Activated CD4-positive, alpha-beta T cell treated with anti-CD3 and anti-CD28 coated beads, Interleukin-2, amount 10 ng/mL, durations not matched to agents 7 days and 5 days (primary cell): Measurements from ENCODE around the gene BCKDK. TPM values are rescaled to one million over a fixed set of nuclear protein-coding genes. Genes with fewer than 3 reads are reported as not detected.
A peak's percentile ranks its signal among the peaks of the same experiment; 100 is the strongest.

ENCODE experiments used
- CTCF ChIA-PET: fragments of 350-600 bp; sonication (Branson Sonifier 250); formaldehyde crosslinking; loops from one replicate; lab custom pipeline; 2021; ENCODE audit warnings: antibody characterized with exemption; lab: Charles Lee
- POLR2A ChIA-PET: fragments of 350-600 bp; sonication (Branson Sonifier 250); formaldehyde crosslinking; loops from one replicate; lab custom pipeline; 2021; ENCODE audit warnings: antibody characterized with exemption; lab: Charles Lee
- DNase-seq: peaks from one replicate; pipeline ENCODE4 v3.0.0-alpha.2; 2020
- H3K27ac Mint-ChIP-seq: one replicate; pipeline ENCODE4 v1.8.0; 2021; ENCODE audit warnings: mild to moderate bottlenecking, moderate library complexity, mixed read lengths
- H3K27me3 Mint-ChIP-seq: one replicate; pipeline ENCODE4 v1.8.0; 2021; ENCODE audit warnings: mixed read lengths
- H3K36me3 Mint-ChIP-seq: one replicate; pipeline ENCODE4 v1.8.0; 2021; ENCODE audit warnings: low read depth, mixed read lengths
- H3K4me1 Mint-ChIP-seq: one replicate; pipeline ENCODE4 v1.8.0; 2021; ENCODE audit warnings: mixed read lengths
- H3K4me3 Mint-ChIP-seq: one replicate; pipeline ENCODE4 v1.8.0; 2021; ENCODE audit warnings: mild to moderate bottlenecking, moderate library complexity, mixed read lengths
- H3K9me3 Mint-ChIP-seq: one replicate; pipeline ENCODE4 v1.8.0; 2021; ENCODE audit warnings: mixed read lengths
- total RNA-seq, 2 experiments: library from RNA; stranded (reverse); gene quantifications; one replicate each; pipeline ENCODE4 v1.2.3, GENCODE V29; 2021

BCKDK gene
- total RNA-seq, 2 experiments from 2014 or later = 23.0 to 23.5 TPM

DNA sequence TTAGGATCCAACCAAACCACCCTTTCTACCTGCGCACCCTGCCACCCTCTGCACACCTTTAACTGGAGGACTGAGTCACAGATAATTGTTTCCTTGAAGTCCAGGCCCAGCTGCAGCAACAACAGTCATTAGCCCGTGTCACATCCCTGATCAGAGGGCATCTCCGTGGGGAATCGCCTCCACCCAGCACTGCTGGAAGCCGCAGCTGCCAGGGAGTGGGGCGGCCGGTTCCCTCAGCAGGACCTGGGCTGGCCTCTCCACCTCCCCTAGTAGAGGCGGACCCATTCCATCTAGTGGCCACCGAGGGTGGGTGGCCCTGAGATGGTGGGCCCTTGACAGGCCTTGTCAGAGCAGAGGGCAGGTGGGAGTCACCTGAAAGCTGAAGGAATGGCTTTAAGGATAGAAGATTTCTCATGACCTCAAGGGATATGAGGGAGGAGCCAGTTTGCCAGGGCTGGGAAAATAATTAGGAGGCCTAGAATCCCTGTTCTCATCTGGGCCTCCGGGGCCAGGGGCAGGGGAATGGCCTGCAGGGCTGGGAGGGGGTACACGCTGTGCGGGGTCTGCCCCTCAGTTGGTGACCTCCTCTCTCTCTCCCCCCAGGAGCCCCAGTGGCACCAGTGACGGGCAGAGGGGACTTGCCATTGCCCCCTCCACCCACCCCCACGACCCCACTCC is 25.7 kb upstream of the BCKDK start:
- Mint-ChIP-seq H3K36me3 (peaks cover 29% of the 10 kb centered on the region), H3K4me3 (no peak overlapping the region), H3K4me1 (peaks cover 9% of the 10 kb centered on the region), H3K27ac (peak overlapping the region; percentile 47), H3K9me3 (no peaks in the 10 kb centered on the region), H3K27me3 (no peaks in the 10 kb centered on the region)
- POLR2A ChIA-PET = no interaction called here
- CTCF ChIA-PET = no interaction called here
- no peak for DNase-seq

DNA sequence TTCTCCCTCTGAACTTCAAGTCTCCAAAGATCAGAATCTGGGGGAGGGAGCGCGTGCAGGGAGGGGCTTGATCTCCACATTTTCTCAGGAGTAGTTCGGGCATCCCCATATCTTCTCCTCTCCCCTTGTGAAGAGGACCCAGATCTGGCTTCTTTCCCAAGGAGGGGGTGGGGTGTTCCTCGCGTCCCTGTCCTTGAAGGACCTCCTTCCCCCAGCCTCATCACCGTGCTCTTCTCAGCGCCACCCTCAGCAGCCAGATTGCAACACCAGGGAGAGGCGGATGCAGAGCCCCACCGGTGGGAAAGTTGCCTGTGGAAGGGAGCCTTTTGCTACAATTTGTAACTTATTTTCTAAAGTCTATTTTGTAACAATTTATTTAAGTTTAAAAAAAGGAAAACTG is 25.1 kb upstream of the BCKDK start:
- Mint-ChIP-seq H3K27ac (peak overlapping the region; percentile 54), H3K27me3 (no peaks in the 10 kb centered on the region), H3K36me3 (peaks cover 23% of the 10 kb centered on the region), H3K4me1 (peaks cover 9% of the 10 kb centered on the region), H3K4me3 (no peak overlapping the region), H3K9me3 (no peaks in the 10 kb centered on the region)
- POLR2A ChIA-PET = no interaction called here
- CTCF ChIA-PET = interaction anchor here (2.0 kb wide), 1 partner anchor 18 kb away, joined by 6 read pairs; no protein-coding TSS in a partner anchor
- no peak for DNase-seq

DNA sequence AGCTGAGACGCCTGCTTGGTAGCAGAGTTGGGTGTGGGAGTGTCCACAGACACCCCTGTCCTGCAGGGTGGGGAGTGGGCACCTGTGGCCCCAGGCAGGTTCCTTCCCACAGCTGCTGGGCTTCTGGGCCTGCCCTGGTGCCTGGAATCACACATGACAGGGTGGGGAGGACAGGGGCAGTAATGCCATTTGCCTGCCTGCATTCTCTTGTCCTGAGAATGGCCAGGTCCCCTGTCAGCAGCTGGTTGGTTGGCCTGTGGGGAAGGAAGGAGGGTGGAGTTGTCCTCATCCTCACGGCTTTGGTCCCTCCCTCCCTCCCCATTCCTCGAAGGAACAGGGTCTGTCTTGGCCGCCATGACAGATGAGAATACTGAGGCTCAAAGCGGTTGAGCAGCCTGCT is 24.6 kb upstream of the BCKDK start:
- ChIA-PET POLR2A (interaction anchor here (0.6 kb wide), 1 partner anchor 53 kb away, joined by 3 read pairs; no protein-coding TSS in a partner anchor), CTCF (interaction anchor here (0.6 to 2.0 kb wide), 3 partner anchors 17 to 37 kb away, joined by 4 to 6 read pairs (median 4); partner anchors contain the start of gene KAT8)

DNA sequence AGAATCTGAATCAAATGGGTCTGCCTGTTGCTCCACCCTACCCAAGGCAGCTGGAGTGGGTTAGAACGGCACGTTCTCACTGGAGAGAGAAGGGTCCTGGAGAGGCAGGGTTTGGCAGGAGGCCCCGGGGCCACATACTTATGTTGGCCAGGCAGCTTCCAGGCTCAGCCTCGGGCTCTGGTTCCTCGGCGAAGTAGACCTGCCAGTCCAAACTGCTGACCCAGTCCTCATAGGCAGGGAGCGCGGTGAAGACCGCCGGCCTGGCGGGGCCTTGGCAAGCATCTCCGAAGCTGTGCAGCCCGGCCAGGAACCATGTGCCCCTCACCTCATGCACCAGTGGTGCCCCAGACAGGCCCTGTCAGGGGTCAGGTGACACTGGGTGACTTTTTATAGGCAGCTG is 24.2 kb upstream of the BCKDK start:
- ChIA-PET POLR2A (interaction anchor here (0.6 kb wide), 1 partner anchor 53 kb away, joined by 3 read pairs; no protein-coding TSS in a partner anchor), CTCF (interaction anchor here (0.5 to 2.0 kb wide), 6 partner anchors 10 to 83 kb away, joined by 3 to 6 read pairs (median 4); partner anchors contain the start of genes KAT8 and VKORC1)
- H3K27me3 Mint-ChIP-seq = no peaks in the 10 kb centered on the region
- H3K36me3 Mint-ChIP-seq = peaks cover 17% of the 10 kb centered on the region
- no peak overlapping the region for H3K4me3 Mint-ChIP-seq
- DNase-seq = no peak
- H3K4me1 Mint-ChIP-seq = peaks cover 9% of the 10 kb centered on the region
- H3K9me3 Mint-ChIP-seq = no peaks in the 10 kb centered on the region
- H3K27ac Mint-ChIP-seq = no peak overlapping the region

More for the DNA sequence above, 24.6 kb upstream of the BCKDK start:
- H3K27me3 Mint-ChIP-seq = no peaks in the 10 kb centered on the region
- no peaks in the 10 kb centered on the region for H3K9me3 Mint-ChIP-seq
- H3K4me3 Mint-ChIP-seq = no peak overlapping the region
- no peak for DNase-seq
- H3K36me3 Mint-ChIP-seq = peaks cover 21% of the 10 kb centered on the region
- H3K4me1 Mint-ChIP-seq = peaks cover 9% of the 10 kb centered on the region
- peak overlapping the region; percentile 54 for H3K27ac Mint-ChIP-seq

DNA sequence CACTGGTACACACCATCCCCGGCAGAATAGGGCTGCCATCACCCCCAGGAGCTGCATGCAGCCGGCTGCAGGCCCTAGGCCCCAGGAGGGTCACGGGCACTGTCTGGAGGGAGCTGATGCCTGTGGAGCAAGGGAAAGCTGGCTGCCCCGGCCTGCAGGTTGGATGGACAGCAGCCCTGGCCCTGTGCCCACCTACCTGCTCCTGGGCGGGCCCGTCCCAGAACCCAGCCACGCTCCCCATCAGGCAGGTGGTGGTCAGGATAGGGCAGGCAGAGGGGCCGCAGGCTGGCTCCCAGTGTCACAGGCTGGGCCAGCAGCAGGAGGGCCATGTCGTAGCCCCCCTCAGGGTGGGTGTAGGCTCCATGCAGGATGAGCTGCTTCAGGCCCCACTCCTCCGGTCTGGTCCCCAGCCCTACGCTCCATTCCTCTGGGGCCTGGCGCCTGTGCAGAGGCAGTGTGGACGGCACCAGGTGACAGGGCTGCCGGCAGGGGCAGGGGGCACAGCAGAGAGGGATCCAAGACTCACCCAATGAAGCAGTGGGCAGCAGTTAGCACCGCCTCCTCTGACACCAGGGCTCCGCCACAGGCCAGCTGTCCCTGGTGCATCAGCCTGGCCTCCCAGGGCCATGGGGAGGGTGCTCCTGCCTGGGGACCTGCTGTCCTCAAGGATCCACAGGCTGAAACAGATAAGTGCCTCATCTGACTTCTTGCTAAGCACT is 23.4 kb upstream of the BCKDK start:
- H3K9me3 Mint-ChIP-seq = no peaks in the 10 kb centered on the region
- no peak overlapping the region for H3K4me3 Mint-ChIP-seq
- no peak overlapping the region for H3K27ac Mint-ChIP-seq
- H3K36me3 Mint-ChIP-seq = peaks cover 17% of the 10 kb centered on the region
- peaks cover 7% of the 10 kb centered on the region for H3K4me1 Mint-ChIP-seq
- POLR2A ChIA-PET = interaction anchor here (1.0 kb wide), 1 partner anchor 358 kb away, joined by 6 read pairs; the partner anchor contains the start of gene ZNF843
- DNase-seq = no peak
- H3K27me3 Mint-ChIP-seq = no peaks in the 10 kb centered on the region
- CTCF ChIA-PET = interaction anchor here (0.5 to 2.0 kb wide), 5 partner anchors 9 to 82 kb away, joined by 3 to 6 read pairs (median 4); partner anchors contain the start of genes KAT8 and VKORC1

DNA sequence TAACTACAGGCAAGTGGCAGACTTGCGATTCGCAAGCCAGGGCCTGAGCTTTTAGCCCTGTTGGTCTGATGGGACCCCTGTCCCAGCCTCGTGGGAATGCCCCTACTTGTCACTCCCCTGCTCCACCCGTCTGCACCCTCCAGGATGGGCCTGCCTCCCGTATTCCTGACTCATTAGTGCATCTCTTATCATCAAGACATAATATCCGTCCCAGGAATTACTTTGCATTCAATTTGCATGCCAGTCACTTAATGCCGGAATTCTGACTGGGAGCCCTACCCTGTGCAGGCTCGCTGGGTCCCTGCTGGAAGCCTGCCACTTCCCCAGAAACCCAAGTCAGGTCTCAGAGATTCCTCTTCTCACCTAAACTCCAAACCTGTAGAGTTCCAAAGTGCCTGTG is 22.8 kb upstream of the BCKDK start:
- ChIA-PET POLR2A (no interaction called here), CTCF (interaction anchor here (1.9 kb wide), 1 partner anchor 57 kb away, joined by 6 read pairs; no protein-coding TSS in a partner anchor)
- no peaks in the 10 kb centered on the region for H3K27me3 Mint-ChIP-seq
- no peak overlapping the region for H3K27ac Mint-ChIP-seq
- peaks cover 18% of the 10 kb centered on the region for H3K36me3 Mint-ChIP-seq
- DNase-seq = no peak
- H3K4me3 Mint-ChIP-seq = no peak overlapping the region
- H3K4me1 Mint-ChIP-seq = peaks cover 7% of the 10 kb centered on the region
- no peaks in the 10 kb centered on the region for H3K9me3 Mint-ChIP-seq

DNA sequence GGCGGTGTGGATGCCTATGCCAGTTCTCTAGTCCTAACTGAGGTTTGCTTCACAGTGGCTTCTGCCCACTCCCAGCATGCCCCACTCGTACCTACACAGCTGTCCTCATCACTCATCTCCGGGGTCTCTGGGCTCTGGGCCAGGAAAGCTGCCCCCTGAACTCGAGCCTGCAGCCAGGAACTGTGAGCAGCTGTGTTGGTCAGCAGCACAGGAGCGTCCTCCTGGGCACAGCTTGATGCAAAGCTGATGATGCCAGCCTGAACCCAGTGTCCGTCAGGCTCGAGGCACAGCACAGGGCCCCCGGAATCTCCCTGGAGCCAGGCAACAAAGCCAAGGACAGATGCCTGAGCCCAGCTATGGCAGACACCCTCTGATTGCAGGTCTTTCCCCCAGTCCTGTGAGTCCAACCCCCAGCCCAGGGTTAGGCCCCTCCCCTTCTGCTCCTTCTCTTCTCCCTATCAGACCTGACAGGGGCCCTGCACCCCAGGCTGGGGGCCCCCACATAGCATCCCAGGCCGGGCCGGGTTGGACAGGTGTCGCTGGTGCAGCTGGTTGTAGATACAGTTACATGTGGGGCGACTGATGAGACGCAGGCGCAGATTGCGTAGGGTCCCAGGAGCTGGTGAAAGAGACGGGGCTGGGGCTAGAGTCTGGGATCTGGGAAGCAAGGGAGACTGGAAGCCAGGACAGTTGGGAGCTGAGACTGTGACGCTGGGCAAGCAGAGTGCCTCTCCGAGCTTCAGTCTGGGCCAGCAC is 22.1 kb upstream of the BCKDK start:
- CTCF ChIA-PET = interaction anchor here (0.8 to 1.9 kb wide), 3 partner anchors 10 to 56 kb away, joined by 3 to 6 read pairs (median 5); no protein-coding TSS in a partner anchor
- Mint-ChIP-seq H3K27me3 (no peaks in the 10 kb centered on the region), H3K4me1 (peaks cover 3% of the 10 kb centered on the region), H3K36me3 (peaks cover 18% of the 10 kb centered on the region), H3K4me3 (no peak overlapping the region), H3K27ac (peak overlapping the region; percentile 76), H3K9me3 (no peaks in the 10 kb centered on the region)
- no peak for DNase-seq
- POLR2A ChIA-PET = no interaction called here

DNA sequence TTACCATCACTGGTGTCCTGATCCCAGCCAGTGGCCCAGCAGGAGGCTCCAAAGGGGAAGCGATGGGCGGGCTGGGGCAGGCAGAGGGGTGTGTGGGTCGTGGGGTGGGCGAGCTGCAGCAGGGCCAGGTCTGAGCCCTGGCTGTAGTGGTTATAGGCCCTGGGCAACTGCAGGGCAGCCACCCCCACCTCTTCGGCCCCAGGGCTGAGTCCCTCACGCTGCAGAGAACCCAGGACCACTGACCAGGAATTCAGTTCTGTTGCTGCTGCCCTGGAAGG is 21.6 kb upstream of the BCKDK start:
- H3K27ac Mint-ChIP-seq = no peak overlapping the region
- CTCF ChIA-PET = interaction anchor here (0.8 to 1.3 kb wide), 2 partner anchors 11 to 15 kb away, joined by 3 to 5 read pairs; no protein-coding TSS in a partner anchor

DNA sequence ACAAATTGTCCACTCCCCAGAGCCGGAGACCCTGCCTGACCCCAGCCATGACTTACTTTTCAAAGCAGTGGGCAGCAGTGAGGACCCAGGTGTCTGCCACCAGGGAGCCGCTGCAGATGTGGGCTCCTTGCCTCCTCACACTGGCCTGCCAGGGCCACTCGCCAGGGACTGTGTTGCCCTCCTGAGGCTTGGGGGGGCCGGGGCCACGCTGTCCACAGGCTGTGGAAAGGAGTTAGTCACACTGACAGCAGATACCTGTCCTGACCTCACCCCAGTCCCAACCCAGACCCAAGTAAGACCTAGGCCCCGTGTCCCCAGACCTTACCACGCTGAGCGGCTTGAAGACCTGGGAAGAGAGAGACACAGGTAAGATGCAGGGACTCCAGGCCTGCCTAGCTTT is 20.7 kb upstream of the BCKDK start:
- no peaks in the 10 kb centered on the region for H3K9me3 Mint-ChIP-seq
- H3K4me1 Mint-ChIP-seq = peaks cover 2% of the 10 kb centered on the region
- no peak for DNase-seq
- POLR2A ChIA-PET = no interaction called here
- peaks cover 16% of the 10 kb centered on the region for H3K36me3 Mint-ChIP-seq
- H3K27ac Mint-ChIP-seq = no peak overlapping the region
- CTCF ChIA-PET = interaction anchor here (1.3 kb wide), 1 partner anchor 11 kb away, joined by 5 read pairs; no protein-coding TSS in a partner anchor
- no peaks in the 10 kb centered on the region for H3K27me3 Mint-ChIP-seq
- no peak overlapping the region for H3K4me3 Mint-ChIP-seq

More for the DNA sequence above, 21.6 kb upstream of the BCKDK start:
- no peak for DNase-seq
- H3K4me1 Mint-ChIP-seq = peaks cover 3% of the 10 kb centered on the region
- no peaks in the 10 kb centered on the region for H3K9me3 Mint-ChIP-seq
- POLR2A ChIA-PET = no interaction called here
- peaks cover 19% of the 10 kb centered on the region for H3K36me3 Mint-ChIP-seq
- no peaks in the 10 kb centered on the region for H3K27me3 Mint-ChIP-seq
- H3K4me3 Mint-ChIP-seq = no peak overlapping the region

DNA sequence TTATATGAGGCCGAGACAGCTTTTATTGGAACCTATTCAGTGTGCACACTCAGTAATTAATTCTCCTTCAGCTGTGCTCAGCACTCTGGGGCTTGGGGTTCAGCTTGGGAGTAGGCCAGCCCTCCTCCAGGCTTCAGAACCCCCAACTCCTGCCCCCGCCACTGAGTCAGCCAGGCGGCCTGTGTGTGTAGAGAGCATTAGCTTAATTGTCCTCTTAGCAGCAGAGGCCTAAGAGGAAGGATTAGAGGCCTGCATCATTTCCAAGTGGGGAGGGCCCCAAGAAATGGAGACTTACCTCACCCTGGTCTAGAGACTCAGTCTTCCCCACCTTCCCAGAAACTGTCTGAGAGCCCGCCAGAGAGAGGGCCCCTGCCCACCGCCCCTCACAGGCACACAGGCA is 20.2 kb upstream of the BCKDK start:
- H3K9me3 Mint-ChIP-seq = no peaks in the 10 kb centered on the region
- no peaks in the 10 kb centered on the region for H3K27me3 Mint-ChIP-seq
- H3K27ac Mint-ChIP-seq = no peak overlapping the region
- H3K36me3 Mint-ChIP-seq = peaks cover 16% of the 10 kb centered on the region
- POLR2A ChIA-PET = no interaction called here
- CTCF ChIA-PET = no interaction called here
- DNase-seq = no peak
- no peak overlapping the region for H3K4me3 Mint-ChIP-seq
- peaks cover 6% of the 10 kb centered on the region for H3K4me1 Mint-ChIP-seq

DNA sequence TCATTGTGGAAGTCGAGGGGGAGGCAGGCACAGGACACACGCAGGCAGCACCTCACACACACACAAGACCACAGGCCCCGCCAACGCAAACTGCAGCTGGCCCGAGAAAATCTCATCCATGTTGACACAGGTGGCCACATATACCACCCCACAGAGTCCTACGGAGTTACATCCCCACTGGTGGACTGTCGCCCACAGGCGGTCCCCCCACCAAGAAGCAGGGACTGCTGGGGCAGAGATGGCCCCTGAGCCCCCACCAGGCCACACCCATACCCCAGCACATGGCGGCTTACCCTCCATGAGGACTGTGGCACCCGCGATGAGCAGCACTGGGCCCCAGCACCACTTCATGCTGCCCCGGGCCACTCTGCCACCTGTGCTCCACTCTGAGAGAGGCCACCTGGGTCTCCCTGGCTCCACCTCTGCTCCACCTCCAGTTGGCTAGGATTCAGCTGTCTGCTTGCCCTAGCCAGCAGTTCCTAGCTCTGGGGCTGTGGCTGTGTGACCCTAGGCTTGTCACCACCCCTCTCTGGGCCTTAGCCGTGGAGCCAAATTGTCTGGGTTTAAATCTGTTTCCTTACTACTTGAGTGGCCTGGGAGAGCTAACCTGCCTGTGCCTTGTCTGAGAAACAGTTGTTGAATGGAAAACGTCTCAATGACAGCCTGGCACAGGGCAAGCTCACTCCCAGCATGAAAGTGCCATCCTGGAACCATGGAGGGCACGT is 19.6 kb upstream of the BCKDK start, which contains the start of gene PRSS53:
TSS of gene PRSS53 (minus strand) at position 485 of the 725 bp plus-strand sequence. CDS start at position 351, 134 bp downstream.
- CTCF ChIA-PET = interaction anchor here (0.6 kb wide), 1 partner anchor 69 kb away, joined by 5 read pairs; no protein-coding TSS in a partner anchor

DNA sequence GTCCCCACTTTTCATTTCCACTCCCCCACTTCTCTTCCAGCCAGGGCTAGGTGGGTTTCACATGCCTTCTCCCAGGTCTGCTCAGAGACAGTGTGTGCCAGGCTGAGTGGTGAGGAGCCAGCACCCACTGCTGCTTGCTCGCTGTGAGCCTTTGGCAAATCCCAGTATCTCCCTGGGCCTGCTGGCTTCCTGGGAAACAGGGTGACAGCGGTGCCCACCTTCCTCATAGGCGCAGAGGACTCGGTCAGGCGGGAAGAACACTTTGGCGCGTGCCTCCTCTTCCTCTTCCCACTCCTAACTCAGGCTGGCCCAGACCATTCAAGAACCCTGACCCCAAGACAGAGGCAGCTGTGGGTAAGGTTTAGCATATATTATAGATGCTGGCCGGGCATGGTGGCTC is 19.0 kb upstream of the BCKDK start:
- no peaks in the 10 kb centered on the region for H3K27me3 Mint-ChIP-seq
- POLR2A ChIA-PET = no interaction called here
- no peaks in the 10 kb centered on the region for H3K9me3 Mint-ChIP-seq
- no peak for DNase-seq
- peaks cover 16% of the 10 kb centered on the region for H3K4me1 Mint-ChIP-seq
- no peak overlapping the region for H3K27ac Mint-ChIP-seq
- H3K4me3 Mint-ChIP-seq = no peak overlapping the region
- CTCF ChIA-PET = interaction anchor here (0.6 kb wide), 1 partner anchor 69 kb away, joined by 5 read pairs; no protein-coding TSS in a partner anchor
- peaks cover 16% of the 10 kb centered on the region for H3K36me3 Mint-ChIP-seq

More for the DNA sequence above, 19.6 kb upstream of the BCKDK start, which contains the start of gene PRSS53:
- no peak for DNase-seq
- POLR2A ChIA-PET = no interaction called here
- peaks cover 11% of the 10 kb centered on the region for H3K4me1 Mint-ChIP-seq
- no peaks in the 10 kb centered on the region for H3K9me3 Mint-ChIP-seq
- H3K36me3 Mint-ChIP-seq = peaks cover 16% of the 10 kb centered on the region
- no peak within 1 kb of the TSS for H3K4me3 Mint-ChIP-seq
- peak within 1 kb of the TSS; percentile 44 for H3K27ac Mint-ChIP-seq
- no peaks in the 10 kb centered on the region for H3K27me3 Mint-ChIP-seq
